Tibial nerve (tissue), 4 donors: ENCODE data around the gene TCF7.

Source experiments
- CTCF ChIP-seq, 5 experiments: fragments of 200-600 bp in 3 of 5; fragments of 450-650 bp in 2 of 5; sonication (generic) in 3 of 5; IDR thresholded peaks; one replicate each; pipeline ENCODE4 v1.5.1; 2016 to 2019; ENCODE audit warnings: antibody characterized with exemption in 5 of 5, mild to moderate bottlenecking in 3 of 5, moderate library complexity in 2 of 5
- EP300 ChIP-seq, 2 donors: sonication (generic); formaldehyde crosslinking; IDR thresholded peaks; one replicate each; pipeline ENCODE4 v1.6.1; 2017; ENCODE audit warnings: antibody characterized with exemption in 2 of 2, mild to moderate bottlenecking in 1 of 2
- POLR2A ChIP-seq, 2 donors: fragments of 450-650 bp; IDR thresholded peaks; one replicate each; pipeline ENCODE4 v1.6.1; 2017; ENCODE audit warnings: antibody characterized with exemption in 2 of 2, mild to moderate bottlenecking in 2 of 2, moderate library complexity in 2 of 2

GRCh38 chr5:134148316-134148715, 33.8 kb downstream of the TCF7 start:
- TF ChIP-seq CTCF (IDR thresholded peaks at IDR 0.05) (no peak), POLR2A (IDR thresholded peaks at IDR 0.05) (no peak), EP300 (IDR thresholded peaks at IDR 0.05) (no peak)
